Gastrocnemius medialis (tissue), 4 donors: Measurements from ENCODE around the gene STXBP4.

Source experiments
- CTCF ChIP-seq, 5 experiments: fragments of 450-650 bp in 3 of 5; fragments of 200-600 bp in 2 of 5; sonication (generic) in 2 of 5; IDR thresholded peaks in 4 of 5; conservative IDR thresholded peaks in 1 of 5; 1 replicate in 4 of 5; 2 replicates in 1 of 5; pipeline ENCODE4 v1.5.1; 2016 to 2019; ENCODE audit warnings: antibody characterized with exemption in 5 of 5, mild to moderate bottlenecking in 3 of 5, moderate library complexity in 3 of 5
- POLR2A ChIP-seq, 2 donors: fragments of 450-650 bp; IDR thresholded peaks; one replicate each; pipeline ENCODE4 v1.6.1; 2017; ENCODE audit warnings: antibody characterized with exemption in 2 of 2, mild to moderate bottlenecking in 2 of 2, moderate library complexity in 2 of 2

DNA sequence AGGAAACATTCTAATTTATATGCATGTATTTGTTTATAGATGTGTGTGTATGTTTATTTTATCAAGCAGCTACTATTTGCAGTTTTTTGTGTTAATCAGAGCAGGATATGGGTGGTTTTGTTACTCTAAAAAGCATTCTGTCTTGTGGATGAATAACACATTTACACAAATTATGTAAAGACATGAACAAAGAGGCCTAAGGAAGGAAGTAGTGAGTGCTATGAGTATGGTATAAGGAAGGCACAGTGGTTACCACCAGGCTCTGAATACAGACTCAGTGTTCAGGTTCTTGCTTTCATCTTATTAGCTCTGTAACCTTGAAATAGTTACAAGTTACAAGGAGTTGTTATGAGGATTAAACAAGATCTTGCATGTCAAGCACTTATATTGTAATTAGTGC, 33.9 kb downstream of the STXBP4 start:
- TF ChIP-seq CTCF (IDR thresholded peaks at IDR 0.05 in 4 of 5, conservative IDR thresholded peaks at IDR 0.05 in 1 of 5): no peak
- TF ChIP-seq POLR2A (IDR thresholded peaks at IDR 0.05): no peak
